ENCODE data around the gene FOXK1. TPM values are rescaled to one million over a fixed set of nuclear protein-coding genes. Genes with fewer than 3 reads are reported as not detected.

Gene FOXK1
- total RNA-seq (10 to 100 TPM; 16.8 to 26.4 (median 21.5) TPM), polyA plus RNA-seq (1 to 10 TPM; 4.2 to 8.5 (median 8.3) TPM)
- long read RNA-seq, donor 1, full-length matches to known transcripts: 1 of 5 reads
- long read RNA-seq, donor 1, partial matches to known transcripts: 1 of 5 reads
- long read RNA-seq, donor 1, other reads (novel, unspliced or antisense): 3 of 5 reads
- long read RNA-seq, donor 2, full-length matches to known transcripts: 13 of 42 reads
- long read RNA-seq, donor 2, partial matches to known transcripts: 14 of 42 reads
- long read RNA-seq, donor 2, other reads (novel, unspliced or antisense): 15 of 42 reads

- Histone ChIP-seq H3K4me1 (peaks cover 31% of the 10 kb centered on the region), H3K4me3 (peak within 1 kb of the TSS; percentile 95), H3K36me3 (ENCODE audit: insufficient read depth in 1 of 2, low read depth in 1 of 2) (no peaks in the 10 kb centered on the region), H3K9me3 (no peaks in the 10 kb centered on the region), H3K27ac (peak within 1 kb of the TSS; percentile 84), H3K27me3 (ENCODE audit: insufficient read depth in 3 of 3, low read length in 2 of 3) (no peaks in the 10 kb centered on the region)
- WGBS, 3 donors: 0 to 1% (median 0%) methylated on average over 34 to 116 of the region's 116 CpGs
- DNase-seq: peak; percentile 82 to 88
- TF ChIP-seq, protein P1, sequence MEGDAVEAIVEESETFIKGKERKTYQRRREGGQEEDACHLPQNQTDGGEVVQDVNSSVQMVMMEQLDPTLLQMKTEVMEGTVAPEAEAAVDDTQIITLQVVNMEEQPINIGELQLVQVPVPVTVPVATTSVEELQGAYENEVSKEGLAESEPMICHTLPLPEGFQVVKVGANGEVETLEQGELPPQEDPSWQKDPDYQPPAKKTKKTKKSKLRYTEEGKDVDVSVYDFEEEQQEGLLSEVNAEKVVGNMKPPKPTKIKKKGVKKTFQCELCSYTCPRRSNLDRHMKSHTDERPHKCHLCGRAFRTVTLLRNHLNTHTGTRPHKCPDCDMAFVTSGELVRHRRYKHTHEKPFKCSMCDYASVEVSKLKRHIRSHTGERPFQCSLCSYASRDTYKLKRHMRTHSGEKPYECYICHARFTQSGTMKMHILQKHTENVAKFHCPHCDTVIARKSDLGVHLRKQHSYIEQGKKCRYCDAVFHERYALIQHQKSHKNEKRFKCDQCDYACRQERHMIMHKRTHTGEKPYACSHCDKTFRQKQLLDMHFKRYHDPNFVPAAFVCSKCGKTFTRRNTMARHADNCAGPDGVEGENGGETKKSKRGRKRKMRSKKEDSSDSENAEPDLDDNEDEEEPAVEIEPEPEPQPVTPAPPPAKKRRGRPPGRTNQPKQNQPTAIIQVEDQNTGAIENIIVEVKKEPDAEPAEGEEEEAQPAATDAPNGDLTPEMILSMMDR (IDR thresholded peaks at IDR 0.05): no peak
- peak; percentile 78 to 89 (median 82) for ATAC-seq
- intact Hi-C loops (cut with DNase I): loop anchor here (1.0 to 5.0 kb wide), 4 partner anchors 40 to 63 kb away; no protein-coding TSS in a partner anchor
Observed at GRCh38 chr7:4681886-4682620, at the start of gene FOXK1. Gene FOXK1 (plus strand): TSS chr7:4682295. CDS start chr7:4682309, 14 bp downstream.

- H3K4me3 ChIP-seq: no peak overlapping the region
- ATAC-seq: no peak
- intact Hi-C loops (cut with DNase I): no loop called here
- WGBS, 3 donors: 79 to 90% (median 83%) methylated on average over 3 of the region's 3 CpGs
- H3K9me3 ChIP-seq: no peaks in the 10 kb centered on the region
- H3K36me3 ChIP-seq (ENCODE audit: insufficient read depth in 1 of 2, low read depth in 1 of 2): no peaks in the 10 kb centered on the region
- TF ChIP-seq, protein P1 (IDR thresholded peaks at IDR 0.05): no peak
- H3K4me1 ChIP-seq: no peaks in the 10 kb centered on the region
- H3K27ac ChIP-seq: no peak overlapping the region
- no peak for DNase-seq
- H3K27me3 ChIP-seq (ENCODE audit: insufficient read depth in 3 of 3, low read length in 2 of 3): no peaks in the 10 kb centered on the region
Observed at GRCh38 chr7:4633012-4633411, 49.1 kb upstream of the FOXK1 start.

DNA sequence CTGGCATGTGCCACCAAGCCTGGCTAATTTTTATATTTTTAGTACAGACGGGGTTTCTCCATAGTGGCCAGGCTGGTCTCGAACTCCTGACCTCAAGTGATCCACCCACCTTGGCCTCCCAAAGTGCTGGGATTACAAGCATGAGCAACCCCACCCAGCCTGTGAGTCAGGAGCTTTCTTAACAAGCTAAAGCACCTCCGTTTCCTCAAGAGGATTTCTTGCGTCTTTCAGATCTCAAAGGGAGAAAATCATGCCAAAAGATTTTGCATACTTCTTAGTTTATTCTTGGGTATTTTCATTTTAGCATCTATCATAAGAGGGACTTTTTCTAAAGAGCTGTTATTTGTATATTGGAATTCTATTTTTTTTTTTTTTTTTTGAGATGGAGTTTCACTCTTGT, 47.9 kb upstream of the FOXK1 start:
- TF ChIP-seq, protein P1 (IDR thresholded peaks at IDR 0.05): no peak
- Histone ChIP-seq H3K4me1 (no peaks in the 10 kb centered on the region), H3K36me3 (ENCODE audit: insufficient read depth in 1 of 2, low read depth in 1 of 2) (no peaks in the 10 kb centered on the region), H3K27ac (no peak overlapping the region), H3K27me3 (ENCODE audit: insufficient read depth in 3 of 3, low read length in 2 of 3) (no peaks in the 10 kb centered on the region), H3K9me3 (no peaks in the 10 kb centered on the region), H3K4me3 (no peak overlapping the region)
- DNase-seq (no peak), ATAC-seq (no peak)
- 73 to 77% (median 76%) methylated on average over 4 of the region's 4 CpGs for WGBS, 3 donors
- intact Hi-C loops (cut with DNase I): no loop called here

GRCh38 chr7:4638781-4639575, 43.1 kb upstream of the FOXK1 start:
- peaks cover 5% of the 10 kb centered on the region for H3K4me1 ChIP-seq

More at GRCh38 chr7:4638781-4639575, 43.1 kb upstream of the FOXK1 start:
- Histone ChIP-seq H3K27me3 (ENCODE audit: insufficient read depth in 3 of 3, low read length in 2 of 3) (no peaks in the 10 kb centered on the region), H3K36me3 (ENCODE audit: insufficient read depth in 1 of 2, low read depth in 1 of 2) (no peaks in the 10 kb centered on the region), H3K4me3 (no peak overlapping the region), H3K9me3 (no peaks in the 10 kb centered on the region), H3K27ac (no peak overlapping the region)
- ATAC-seq (no peak), DNase-seq (no peak)
- WGBS, 3 donors: 75 to 78% (median 77%) methylated on average over 17 of the region's 17 CpGs
- TF ChIP-seq, protein P1 (IDR thresholded peaks at IDR 0.05): no peak
- intact Hi-C loops (cut with DNase I): no loop called here
